SK-N-SH (cell line): Measurements from ENCODE around the gene ABCB10. TPM values are rescaled to one million over a fixed set of nuclear protein-coding genes. Genes with fewer than 3 reads are reported as not detected.
"Not testable (repeated sequence)": the region's sequence is repeated elsewhere in the genome, so short reads cannot be mapped to it uniquely, and the experiment has no call there.

Source experiments
- CTCF ChIA-PET: fragments of 300-600, 350-600 bp; formaldehyde crosslinking; extraction: SDS; loops from one replicate; lab custom pipeline; 2021; lab: Yijun Ruan, JAX
- POLR2A ChIA-PET: fragments of 350-600 bp; sonication (Branson Sonifier 250); formaldehyde crosslinking; extraction: SDS; loops from one replicate; lab custom pipeline; 2020; ENCODE audit warnings: antibody characterized with exemption, inconsistent platforms; lab: Yijun Ruan, JAX
- DNase-seq: peaks from one replicate; pipeline ENCODE4 v3.0.0; 2012
- H2AFZ ChIP-seq: fragments of 200-600 bp; sonication (generic); 2 replicates; pipeline ENCODE4 v1.8.1; 2016; ENCODE audit warnings: antibody characterized with exemption, mild to moderate bottlenecking, low read depth
- H3F3A ChIP-seq: fragments of 200-600 bp; sonication (generic); replicated peaks from 2 replicates; pipeline ENCODE3; 2016; ENCODE audit warnings: antibody characterized with exemption, mild to moderate bottlenecking; ENCODE audit not compliant: insufficient read depth
- H3K27ac ChIP-seq, 2 experiments: fragments of 200-500 bp in 1 of 2; fragments of 200-600 bp in 1 of 2; sonication (Bioruptor generic) in 1 of 2; sonication (generic), shearing (Covaris generic) in 1 of 2; 2 replicates each; pipeline versions ENCODE4 v1.5.1 to v1.6.1; 2014 to 2016; ENCODE audit warnings: low read depth in 2 of 2, inconsistent platforms in 1 of 2, low read length in 1 of 2, mild to moderate bottlenecking in 1 of 2, mixed read lengths in 1 of 2
- H3K27me3 ChIP-seq: fragments of 200-600 bp; sonication (generic), shearing (Covaris generic); 2 replicates; pipeline ENCODE4 v1.6.1; 2016; ENCODE audit warnings: mixed run types; ENCODE audit not compliant: insufficient read depth
- H3K36me3 ChIP-seq, 2 experiments: fragments of 200-500 bp in 1 of 2; fragments of 200-600 bp in 1 of 2; sonication (Bioruptor generic) in 1 of 2; sonication (generic) in 1 of 2; replicated peaks in 1 of 2; 2 replicates each; pipeline versions ENCODE3 to v1.5.1; 2014 to 2016; ENCODE audit warnings: low read length in 1 of 2, mild to moderate bottlenecking in 1 of 2; ENCODE audit not compliant: insufficient read depth in 2 of 2, control insufficient read depth in 1 of 2
- H3K4me1 ChIP-seq, 2 experiments: fragments of 200-500 bp in 1 of 2; fragments of 200-600 bp in 1 of 2; sonication (Bioruptor generic) in 1 of 2; sonication (generic), shearing (Covaris generic) in 1 of 2; 2 replicates each; pipeline versions ENCODE4 v1.5.1 to v1.6.1; 2014 to 2016; ENCODE audit warnings: low read depth in 1 of 2, low read length in 1 of 2, mixed run types in 1 of 2; ENCODE audit not compliant: insufficient read depth in 2 of 2, control insufficient read depth in 1 of 2
- H3K4me2 ChIP-seq: fragments of 200-600 bp; sonication (generic), shearing (Covaris generic); 2 replicates; pipeline ENCODE4 v1.6.1; 2017; ENCODE audit warnings: mixed run types
- H3K4me3 ChIP-seq, 2 experiments: fragments of 200-500 bp in 1 of 2; fragments of 200-600 bp in 1 of 2; sonication (Bioruptor generic) in 1 of 2; sonication (generic), shearing (Covaris generic) in 1 of 2; 2 replicates each; pipeline versions ENCODE4 v1.5.1 to v1.8.1; 2014 to 2016; ENCODE audit warnings: low read depth in 2 of 2, inconsistent platforms in 1 of 2, low read length in 1 of 2, mild to moderate bottlenecking in 1 of 2, mixed read lengths in 1 of 2, moderate library complexity in 1 of 2
- H3K79me2 ChIP-seq: fragments of 200-600 bp; sonication (generic); 2 replicates; pipeline ENCODE4 v1.8.1; 2017; ENCODE audit warnings: mild to moderate bottlenecking; ENCODE audit not compliant: insufficient read depth
- H3K9ac ChIP-seq: fragments of 200-600 bp; sonication (generic); 2 replicates; pipeline ENCODE4 v1.6.1; 2017; ENCODE audit warnings: mixed run types
- H3K9me2 ChIP-seq: fragments of 200-600 bp; sonication (generic); 2 replicates; pipeline ENCODE4 v1.6.1; 2017; ENCODE audit warnings: mixed run types
- H3K9me3 ChIP-seq: fragments of 200-600 bp; sonication (generic); 2 replicates; pipeline ENCODE4 v1.6.1; 2017; ENCODE audit warnings: mixed run types, mild to moderate bottlenecking, moderate library complexity
- H4K20me1 ChIP-seq: fragments of 200-600 bp; sonication (generic); 2 replicates; pipeline ENCODE4 v1.6.1; 2017; ENCODE audit warnings: mild to moderate bottlenecking, mixed run types; ENCODE audit not compliant: insufficient read depth
- CHD2 ChIP-seq: fragments of 150-350 bp; IDR thresholded peaks from 2 replicates; pipeline ENCODE4 v1.6.1; 2018; ENCODE audit warnings: low read length; ENCODE audit not compliant: partially characterized antibody
- GATA2 ChIP-seq: sonication (generic); formaldehyde crosslinking; IDR thresholded peaks from 2 replicates; pipeline ENCODE4 v1.5.0; 2020; ENCODE audit warnings: mild to moderate bottlenecking, missing genetic modification reagents
- NFIC ChIP-seq: IDR thresholded peaks from 2 replicates; pipeline ENCODE4 v1.4.0; 2012; ENCODE audit warnings: borderline replicate concordance
- NRF1 ChIP-seq: IDR thresholded peaks from 2 replicates; pipeline ENCODE4 v1.6.1; 2012; ENCODE audit warnings: low read depth, mild to moderate bottlenecking, low read length
- RFX5 ChIP-seq: IDR thresholded peaks from 2 replicates; pipeline ENCODE4 v1.6.1; 2012; ENCODE audit warnings: mild to moderate bottlenecking, improper control_type of control experiment, low read length
- TCF12 ChIP-seq: IDR thresholded peaks from 2 replicates; pipeline ENCODE4 v1.4.0; 2012
- WGBS: methylation state at CpG from one replicate; pipeline ENCODE4 v1.1.6; 2017; ENCODE audit warnings: low lambda C conversion rate; 5-methylcytosine and 5-hydroxymethylcytosine counted together
- polyA plus RNA-seq, 3 experiments: library from polyadenylated mRNA; depleted of rRNA; stranded (reverse); fragments of >200 nt; gene quantifications; 2 replicates each; pipeline ENCODE4 v1.2.3, GENCODE V29; 2012
- TF ChIP-seq, protein P1 (sequence below): fragments of 200-600 bp; sonication (generic); IDR thresholded peaks from 2 replicates; pipeline ENCODE4 v1.6.1; 2017; ENCODE audit warnings: antibody characterized with exemption, mild to moderate bottlenecking, moderate library complexity
- TF ChIP-seq, protein P2 (sequence below): fragments of 150-350 bp; IDR thresholded peaks from 2 replicates; pipeline ENCODE4 v1.6.1; 2017; ENCODE audit warnings: antibody characterized with exemption, low read length, low read depth, borderline replicate concordance
- TF ChIP-seq, protein P3 (sequence below): IDR thresholded peaks from 2 replicates; pipeline ENCODE4; 2012

ABCB10 gene
- polyA plus RNA-seq, 1 of the 3 experiments (the other 2 are of a cell fraction): 5.7 TPM

DNA sequence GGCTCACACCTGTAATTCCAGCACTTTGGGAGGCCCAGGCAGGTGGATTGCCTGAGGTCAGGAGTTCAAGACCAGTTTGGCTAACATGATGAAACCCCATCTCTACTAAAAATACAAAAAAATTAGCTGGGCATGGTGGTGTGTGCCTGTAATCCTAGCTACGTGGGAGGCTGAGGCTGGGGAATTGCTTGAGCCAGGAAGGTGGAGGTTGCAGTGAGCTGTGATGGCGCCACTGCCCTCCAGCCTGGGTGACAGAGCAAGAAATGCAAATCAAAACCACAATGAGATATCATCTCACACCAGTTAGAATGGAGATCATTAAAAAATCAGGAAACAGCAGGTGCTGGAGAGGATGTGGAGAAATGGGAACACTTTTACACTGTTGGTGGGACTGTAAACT is 47.3 kb downstream of the ABCB10 start:
- POLR2A ChIA-PET, H3F3A ChIP-seq, H3K27me3 ChIP-seq, H3K9ac ChIP-seq, H3K4me2 ChIP-seq, H4K20me1 ChIP-seq, H3K4me3 ChIP-seq, DNase-seq, H3K27ac ChIP-seq, CTCF ChIA-PET, H3K9me3 ChIP-seq, H3K9me2 ChIP-seq, H3K36me3 ChIP-seq, H2AFZ ChIP-seq: not testable (repeated sequence)
- peaks cover 19% of the 10 kb centered on the region for H3K79me2 ChIP-seq
- 65% methylated on average over 2 of the region's 2 CpGs for WGBS
- peaks cover 9 to 19% of the 10 kb centered on the region in 2 experiments; a peak in 3 of 4 replicates for H3K4me1 ChIP-seq

DNA sequence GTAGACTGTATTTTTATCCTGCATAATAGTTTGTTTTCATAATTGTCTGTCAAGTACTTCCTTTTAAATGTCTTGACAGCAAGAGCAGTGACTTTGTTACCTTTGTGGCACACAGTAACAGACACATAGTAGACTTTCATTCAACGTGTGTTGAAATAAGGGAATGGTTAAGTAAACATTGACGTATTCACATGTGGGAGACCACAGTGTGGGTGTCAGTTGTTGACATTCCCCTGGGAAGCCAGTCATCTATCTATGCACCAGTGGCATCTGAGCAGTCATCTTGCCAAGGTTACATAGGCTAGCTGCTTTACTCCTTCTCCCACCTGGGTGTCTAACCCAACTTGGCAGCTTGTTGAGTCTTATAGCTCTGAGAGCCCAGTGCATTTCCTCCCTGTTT is 48.9 kb downstream of the ABCB10 start:
- H3K4me3 ChIP-seq: no peak overlapping the region
- no peak for DNase-seq
- POLR2A ChIA-PET: no interaction called here
- H3K9me2 ChIP-seq: no peaks in the 10 kb centered on the region
- TF ChIP-seq CHD2 (no peak), NFIC (no peak), RFX5 (no peak), GATA2 (CRISPR knock-in tag) (no peak), TCF12 (no peak), NRF1 (no peak)
- TF ChIP-seq, protein P1, sequence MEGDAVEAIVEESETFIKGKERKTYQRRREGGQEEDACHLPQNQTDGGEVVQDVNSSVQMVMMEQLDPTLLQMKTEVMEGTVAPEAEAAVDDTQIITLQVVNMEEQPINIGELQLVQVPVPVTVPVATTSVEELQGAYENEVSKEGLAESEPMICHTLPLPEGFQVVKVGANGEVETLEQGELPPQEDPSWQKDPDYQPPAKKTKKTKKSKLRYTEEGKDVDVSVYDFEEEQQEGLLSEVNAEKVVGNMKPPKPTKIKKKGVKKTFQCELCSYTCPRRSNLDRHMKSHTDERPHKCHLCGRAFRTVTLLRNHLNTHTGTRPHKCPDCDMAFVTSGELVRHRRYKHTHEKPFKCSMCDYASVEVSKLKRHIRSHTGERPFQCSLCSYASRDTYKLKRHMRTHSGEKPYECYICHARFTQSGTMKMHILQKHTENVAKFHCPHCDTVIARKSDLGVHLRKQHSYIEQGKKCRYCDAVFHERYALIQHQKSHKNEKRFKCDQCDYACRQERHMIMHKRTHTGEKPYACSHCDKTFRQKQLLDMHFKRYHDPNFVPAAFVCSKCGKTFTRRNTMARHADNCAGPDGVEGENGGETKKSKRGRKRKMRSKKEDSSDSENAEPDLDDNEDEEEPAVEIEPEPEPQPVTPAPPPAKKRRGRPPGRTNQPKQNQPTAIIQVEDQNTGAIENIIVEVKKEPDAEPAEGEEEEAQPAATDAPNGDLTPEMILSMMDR: no peak
- TF ChIP-seq, protein P2, sequence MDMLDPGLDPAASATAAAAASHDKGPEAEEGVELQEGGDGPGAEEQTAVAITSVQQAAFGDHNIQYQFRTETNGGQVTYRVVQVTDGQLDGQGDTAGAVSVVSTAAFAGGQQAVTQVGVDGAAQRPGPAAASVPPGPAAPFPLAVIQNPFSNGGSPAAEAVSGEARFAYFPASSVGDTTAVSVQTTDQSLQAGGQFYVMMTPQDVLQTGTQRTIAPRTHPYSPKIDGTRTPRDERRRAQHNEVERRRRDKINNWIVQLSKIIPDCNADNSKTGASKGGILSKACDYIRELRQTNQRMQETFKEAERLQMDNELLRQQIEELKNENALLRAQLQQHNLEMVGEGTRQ: no peak
- TF ChIP-seq, protein P3, sequence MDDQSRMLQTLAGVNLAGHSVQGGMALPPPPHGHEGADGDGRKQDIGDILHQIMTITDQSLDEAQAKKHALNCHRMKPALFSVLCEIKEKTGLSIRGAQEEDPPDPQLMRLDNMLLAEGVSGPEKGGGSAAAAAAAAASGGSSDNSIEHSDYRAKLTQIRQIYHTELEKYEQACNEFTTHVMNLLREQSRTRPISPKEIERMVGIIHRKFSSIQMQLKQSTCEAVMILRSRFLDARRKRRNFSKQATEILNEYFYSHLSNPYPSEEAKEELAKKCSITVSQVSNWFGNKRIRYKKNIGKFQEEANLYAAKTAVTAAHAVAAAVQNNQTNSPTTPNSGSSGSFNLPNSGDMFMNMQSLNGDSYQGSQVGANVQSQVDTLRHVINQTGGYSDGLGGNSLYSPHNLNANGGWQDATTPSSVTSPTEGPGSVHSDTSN: no peak
- TF ChIP-seq, all 33 proteins: peak for 0
- Histone ChIP-seq H3K27me3 (no peaks in the 10 kb centered on the region), H3K4me2 (no peak overlapping the region), H3K9me3 (no peaks in the 10 kb centered on the region), H4K20me1 (no peaks in the 10 kb centered on the region), H3F3A (peaks cover 9% of the 10 kb centered on the region), H3K27ac (no peak overlapping the region), H3K79me2 (peaks cover 35% of the 10 kb centered on the region), H3K9ac (no peak overlapping the region), H2AFZ (peak overlapping the region; percentile 96; the same call in 1 of the 2 replicates), H3K4me1 (peaks cover 9 to 19% of the 10 kb centered on the region in 2 experiments; a peak in 3 of 4 replicates), H3K36me3 (peaks cover 7 to 16% of the 10 kb centered on the region in 2 experiments)
- CTCF ChIA-PET: interaction anchor here (1.9 kb wide), 1 partner anchor 251 kb away, joined by 6 read pairs; no protein-coding TSS in a partner anchor
- 80% methylated on average over 2 of the region's 2 CpGs for WGBS
